Liver (tissue), 9 donors: ENCODE results near the gene HIC2. TPM values are rescaled to one million over a fixed set of nuclear protein-coding genes. Genes with fewer than 3 reads are reported as not detected.

Experiments used
- DNase-seq: peaks from one replicate; pipeline ENCODE4 v3.0.0-alpha.2; 2017; ENCODE audit warnings: low spot score
- H3K27ac ChIP-seq, 2 donors: one replicate each; pipeline ENCODE4 v1.7.0; 2013; ENCODE audit warnings: inconsistent platforms in 2 of 2, low read length in 2 of 2, control low read depth in 1 of 2, low read depth in 1 of 2, mild to moderate bottlenecking in 1 of 2
- H3K27me3 ChIP-seq, 4 donors: one replicate each; pipeline versions ENCODE4 v1.6.1 to v1.7.0; 2013; ENCODE audit warnings: low read length in 3 of 4, inconsistent platforms in 1 of 4, mild to moderate bottlenecking in 1 of 4, moderate library complexity in 1 of 4; ENCODE audit not compliant: control insufficient read depth in 4 of 4, insufficient read depth in 4 of 4
- H3K36me3 ChIP-seq, 4 donors: one replicate each; pipeline versions ENCODE4 v1.6.1 to v1.7.0; 2013; ENCODE audit warnings: low read length in 3 of 4, mild to moderate bottlenecking in 3 of 4, low read depth in 1 of 4, moderate library complexity in 1 of 4; ENCODE audit not compliant: control insufficient read depth in 4 of 4, insufficient read depth in 3 of 4
- H3K4me1 ChIP-seq, 4 donors: one replicate each; pipeline versions ENCODE4 v1.6.1 to v1.7.0; 2013; ENCODE audit warnings: low read length in 3 of 4, mild to moderate bottlenecking in 3 of 4, moderate library complexity in 1 of 4; ENCODE audit not compliant: control insufficient read depth in 4 of 4, insufficient read depth in 4 of 4
- H3K4me3 ChIP-seq, 3 donors: one replicate each; pipeline versions ENCODE4 v1.6.1 to v1.7.0; 2013; ENCODE audit warnings: low read length in 3 of 3, control low read depth in 1 of 3, low read depth in 1 of 3, mild to moderate bottlenecking in 1 of 3
- H3K9ac ChIP-seq, 2 donors: one replicate each; pipeline ENCODE4 v1.7.0; 2013; ENCODE audit warnings: low read length in 2 of 2, mild to moderate bottlenecking in 2 of 2, moderate library complexity in 2 of 2, control low read depth in 1 of 2, low read depth in 1 of 2
- H3K9me3 ChIP-seq, 4 donors: one replicate each; pipeline versions ENCODE4 v1.6.1 to v1.7.0; 2013; ENCODE audit warnings: low read length in 3 of 4; ENCODE audit not compliant: control insufficient read depth in 4 of 4
- ATF3 ChIP-seq: IDR thresholded peaks from 2 replicates; pipeline ENCODE4 v1.6.1; 2016; ENCODE audit warnings: antibody characterized with exemption
- EGR1 ChIP-seq, 2 donors: IDR thresholded peaks; 2 replicates each; pipeline ENCODE4 v1.6.1; 2016 to 2018; ENCODE audit warnings: antibody characterized with exemption in 2 of 2, low read depth in 2 of 2
- FOXA1 ChIP-seq: IDR thresholded peaks from 2 replicates; pipeline ENCODE4 v1.6.1; 2016; ENCODE audit warnings: antibody characterized with exemption
- FOXA2 ChIP-seq: IDR thresholded peaks from 2 replicates; pipeline ENCODE4 v1.6.1; 2016; ENCODE audit warnings: antibody characterized with exemption
- HNF4G ChIP-seq: IDR thresholded peaks from 2 replicates; pipeline ENCODE4 v1.6.1; 2016; ENCODE audit warnings: antibody characterized with exemption
- JUND ChIP-seq, 2 donors: IDR thresholded peaks; 2 replicates each; pipeline ENCODE4 v1.6.1; 2016; ENCODE audit warnings: antibody characterized with exemption in 2 of 2
- MAX ChIP-seq: IDR thresholded peaks from 2 replicates; pipeline ENCODE4 v1.6.1; 2016; ENCODE audit warnings: antibody characterized with exemption
- NR2F2 ChIP-seq: IDR thresholded peaks from 2 replicates; pipeline ENCODE4 v1.6.1; 2016; ENCODE audit warnings: antibody characterized with exemption
- RAD21 ChIP-seq, 2 donors: IDR thresholded peaks; 2 replicates each; pipeline ENCODE4 v1.6.1; 2016; ENCODE audit warnings: antibody characterized with exemption in 2 of 2, mild to moderate bottlenecking in 2 of 2
- REST ChIP-seq: IDR thresholded peaks from 2 replicates; pipeline ENCODE4 v1.6.1; 2016; ENCODE audit warnings: antibody characterized with exemption, mild to moderate bottlenecking
- SP1 ChIP-seq: IDR thresholded peaks from 2 replicates; pipeline ENCODE4 v1.6.1; 2018; ENCODE audit warnings: antibody characterized with exemption, mild to moderate bottlenecking
- TAF1 ChIP-seq: conservative IDR thresholded peaks from 2 replicates; pipeline ENCODE4 v1.6.1; 2016; ENCODE audit warnings: antibody characterized with exemption, mild to moderate bottlenecking
- YY1 ChIP-seq: IDR thresholded peaks from 2 replicates; pipeline ENCODE4 v1.6.1; 2016; ENCODE audit warnings: antibody characterized with exemption, mild to moderate bottlenecking
- ZBTB33 ChIP-seq: IDR thresholded peaks from 2 replicates; pipeline ENCODE4 v1.6.1; 2016; ENCODE audit warnings: antibody characterized with exemption
- WGBS: extraction: QIAGEN DNeasy Blood & Tissue Kit; methylation state at CpG from one replicate; pipeline ENCODE4 v1.1.7; 2013; 5-methylcytosine and 5-hydroxymethylcytosine counted together
- polyA plus RNA-seq, 2 donors: library from polyadenylated mRNA; stranded (reverse) in 1 of 2; unstranded in 1 of 2; fragments of 200-250 nt in 1 of 2; fragments of >200 nt in 1 of 2; fragmentation: Nextera tagmentation in 1 of 2; extraction: Ambion mirVana in 1 of 2; gene quantifications; one replicate each; pipeline versions ENCODE4 v1.2.1 to v1.2.3, GENCODE V29; 2013 to 2015
- total RNA-seq, 2 donors: library from RNA; depleted of rRNA; stranded (reverse); fragments of >200 nt; gene quantifications; one replicate each; pipeline ENCODE4 v1.2.3, GENCODE V29; 2014
- donor health status: healthy.
- donor health status: healthy.
- donor health status: healthy.
- donor health status: healthy.
- donor health status: healthy.

The HIC2 gene
- total and polyA plus RNA-seq, 4 donors: 0.51 to 17.8 (median 2.0) TPM

- DNase-seq: no peak
- no peaks in the 10 kb centered on the region for H3K9me3 ChIP-seq
- no peak for TF ChIP-seq NR2F2
- TF ChIP-seq YY1: no peak
- no peak for TF ChIP-seq TAF1
- no peak overlapping the region for H3K9ac ChIP-seq
- peaks cover 3 to 8% (median 6%) of the 10 kb centered on the region in 4 donors for H3K4me1 ChIP-seq
- H3K36me3 ChIP-seq: peaks cover 3 to 15% (median 9%) of the 10 kb centered on the region in 4 donors
- H3K4me3 ChIP-seq: no peak overlapping the region
- no peaks in the 10 kb centered on the region for H3K27me3 ChIP-seq
- 97% methylated on average over 49 of the region's 49 CpGs for WGBS
- H3K27ac ChIP-seq: no peak overlapping the region
Measured at GRCh38 chr22:21446128-21446826, 29.1 kb downstream of the HIC2 start.

GRCh38 chr22:21446827-21447690 lies 29.9 kb downstream of the HIC2 start:
- no peak for DNase-seq
- no peak for TF ChIP-seq FOXA2
- TF ChIP-seq FOXA1: no peak
- no peak for TF ChIP-seq ZBTB33
- TF ChIP-seq YY1: no peak
- H3K27me3 ChIP-seq: no peaks in the 10 kb centered on the region
- H3K9ac ChIP-seq: no peak overlapping the region
- WGBS: 96% methylated on average over 33 of the region's 33 CpGs
- no peaks in the 10 kb centered on the region for H3K9me3 ChIP-seq
- H3K4me1 ChIP-seq: peaks cover 3 to 8% (median 6%) of the 10 kb centered on the region in 4 donors
- peaks cover 3 to 15% (median 9%) of the 10 kb centered on the region in 4 donors for H3K36me3 ChIP-seq
- H3K27ac ChIP-seq: no peak overlapping the region
- H3K4me3 ChIP-seq: no peak overlapping the region

GRCh38 chr22:21447694-21448402 lies 30.7 kb downstream of the HIC2 start:
- Histone ChIP-seq H3K36me3 (peaks cover 3 to 15% (median 9%) of the 10 kb centered on the region in 4 donors), H3K27me3 (no peaks in the 10 kb centered on the region), H3K9me3 (no peaks in the 10 kb centered on the region), H3K27ac (no peak overlapping the region), H3K4me1 (peaks cover 3 to 8% (median 6%) of the 10 kb centered on the region in 4 donors), H3K4me3 (no peak overlapping the region), H3K9ac (no peak overlapping the region)
- DNase-seq: no peak
- WGBS: 91% methylated on average over 22 of the region's 22 CpGs
- TF ChIP-seq NR2F2 (no peak), JUND (IDR thresholded peaks at IDR 0.05) (no peak), EGR1 (IDR thresholded peaks at IDR 0.05; ENCODE audit: low read depth in 2 of 2) (no peak), HNF4G (no peak), FOXA2 (no peak), RAD21 (IDR thresholded peaks at IDR 0.05) (no peak), ZBTB33 (no peak), ATF3 (no peak), FOXA1 (no peak), REST (no peak), MAX (no peak), SP1 (no peak)
